ENCODE results near the gene CCDC170.
"Not testable (repeated sequence)": the region's sequence is repeated elsewhere in the genome, so short reads cannot be mapped to it uniquely, and the experiment has no call there.

The CCDC170 gene

GRCh38 chr6:151493804-151494234, at the start of gene CCDC170:
TSS of gene CCDC170 (plus strand) at chr6:151494017. CDS start at chr6:151494129, 112 bp downstream.
- DNase-seq: peak; percentile 49

GRCh38 chr6:151445482-151445881, 48.3 kb upstream of the CCDC170 start:
- peak; percentile 53 for DNase-seq

GRCh38 chr6:151447237-151447636, 46.6 kb upstream of the CCDC170 start:
- no peak for DNase-seq

GRCh38 chr6:151448623-151449022, 45.2 kb upstream of the CCDC170 start:
- DNase-seq: peak; percentile 24

GRCh38 chr6:151450928-151451327, 42.9 kb upstream of the CCDC170 start:
- DNase-seq: not testable (repeated sequence)

- no peak for DNase-seq
Observed at GRCh38 chr6:151451417-151451949, 42.3 kb upstream of the CCDC170 start.

- DNase-seq: peak; percentile 100
Observed at GRCh38 chr6:151451950-151452749, 41.7 kb upstream of the CCDC170 start, which contains the start of gene RMND1. TSS of gene RMND1 (minus strand) at chr6:151452126. CDS start at chr6:151445811, 6,315 bp downstream.

- DNase-seq: peak; percentile 26
Observed at GRCh38 chr6:151452750-151453427, 40.9 kb upstream of the CCDC170 start.

GRCh38 chr6:151455751-151456398, 37.9 kb upstream of the CCDC170 start:
- DNase-seq: not testable (repeated sequence)

- no peak for DNase-seq
Observed at GRCh38 chr6:151461673-151462072, 32.1 kb upstream of the CCDC170 start.

GRCh38 chr6:151464702-151465101, 29.1 kb upstream of the CCDC170 start:
- DNase-seq: no peak

GRCh38 chr6:151475653-151476523, 17.9 kb upstream of the CCDC170 start:
- peak; percentile 77 for DNase-seq

- DNase-seq: no peak
Observed at GRCh38 chr6:151477726-151478125, 16.1 kb upstream of the CCDC170 start.

GRCh38 chr6:151478670-151479069, 15.1 kb upstream of the CCDC170 start:
- DNase-seq: no peak

GRCh38 chr6:151481786-151482185, 12.0 kb upstream of the CCDC170 start:
- peak; percentile 74 for DNase-seq

GRCh38 chr6:151482290-151482689, 11.5 kb upstream of the CCDC170 start:
- peak; percentile 41 for DNase-seq

- no peak for DNase-seq
Observed at GRCh38 chr6:151483994-151484393, 9.8 kb upstream of the CCDC170 start.

GRCh38 chr6:151488226-151488625, 5.6 kb upstream of the CCDC170 start:
- DNase-seq: no peak

GRCh38 chr6:151490996-151491395, 2.8 kb upstream of the CCDC170 start:
- DNase-seq: no peak

- DNase-seq: peak; percentile 10
Observed at GRCh38 chr6:151493161-151493803, 535 bp upstream of the CCDC170 start.

GRCh38 chr6:151494235-151494935, 568 bp downstream of the CCDC170 start:
- DNase-seq: peak; percentile 63
